ENCODE results near the gene GTPBP2. TPM values are rescaled to one million over a fixed set of nuclear protein-coding genes. Genes with fewer than 3 reads are reported as not detected.
"Not testable (repeated sequence)": the region's sequence is repeated elsewhere in the genome, so short reads cannot be mapped to it uniquely, and the experiment has no call there.

The GTPBP2 gene
- total and polyA plus RNA-seq, 2 donors (not counting 1 experiment from before 2014, with no cell fraction given) = 80.8 to 103 TPM

- H3K9ac ChIP-seq (ENCODE audit: low read length) = no peak overlapping the region
- no peak for DNase-seq
- Mint-ChIP-seq H3K27ac (no peak overlapping the region), H3K9me3 (ENCODE audit: insufficient read depth) (no peaks in the 10 kb centered on the region), H3K27me3 (no peaks in the 10 kb centered on the region), H3K4me3 (no peak overlapping the region), H3K4me1 (no peaks in the 10 kb centered on the region)
- no peaks in the 10 kb centered on the region for H3K9me3 ChIP-seq (ENCODE audit: control extremely low read depth in 1 of 3, control insufficient read depth in 2 of 3, insufficient read depth in 1 of 3, low read length in 2 of 3)
- no peaks in the 10 kb centered on the region for H3K27me3 ChIP-seq (replicated peaks in 1 of 4; ENCODE audit: control extremely low read depth in 1 of 4, control insufficient read depth in 3 of 4, insufficient read depth in 4 of 4, low read length in 3 of 4)
- peaks cover 7 to 44% of the 10 kb centered on the region in 2 experiments for H3K36me3 ChIP-seq (replicated peaks in 1 of 2; ENCODE audit: control extremely low read depth in 1 of 2, control insufficient read depth in 1 of 2, extremely low read depth in 1 of 2, insufficient read depth in 2 of 2, low read length in 1 of 2)
- H3K27ac ChIP-seq (ENCODE audit: low read length in 2 of 2) = no peak overlapping the region
- H3K4me2 ChIP-seq (replicated peaks; ENCODE audit: low read depth, low read length, poor library complexity, severe bottlenecking) = no peak overlapping the region
- H3K4me1 ChIP-seq (ENCODE audit: control insufficient read depth in 2 of 2, insufficient read depth in 2 of 2, low read length in 2 of 2) = no peaks in the 10 kb centered on the region
- no peak overlapping the region for H3K4me3 ChIP-seq (ENCODE audit: control extremely low read depth in 1 of 5, extremely low read depth in 1 of 5, insufficient read depth in 1 of 5, low read depth in 2 of 5, low read length in 4 of 5)
- intact Hi-C loops (cut with micrococcal nuclease) = no loop called here
- POLR2A ChIA-PET = interaction anchor here (0.6 kb wide), 1 partner anchor 11 kb away, joined by 8 read pairs; no protein-coding TSS in a partner anchor
- H3K79me2 ChIP-seq (ENCODE audit: control insufficient read depth, insufficient read depth, low read length) = peaks cover 54% of the 10 kb centered on the region
- no peak overlapping the region for H2AFZ ChIP-seq (ENCODE audit: insufficient read depth, low read depth, low read length, poor library complexity, severe bottlenecking)
- no peak for TF ChIP-seq CTCF (IDR thresholded peaks at IDR 0.05)
- no peak for TF ChIP-seq EZH2 (IDR thresholded peaks at IDR 0.05; ENCODE audit: borderline replicate concordance, insufficient read depth, low read depth, low read length, poor library complexity, severe bottlenecking)
- WGBS (ENCODE audit: insufficient coverage) = no CpG with 5 or more reads among the region's 1 CpG
- peaks cover 4% of the 10 kb centered on the region for H4K20me1 ChIP-seq (ENCODE audit: control insufficient read depth, insufficient read depth, low read length, poor library complexity, severe bottlenecking)
- ATAC-seq (ENCODE audit: low read depth) = no peak
- CTCF ChIA-PET = interaction anchor here (1.5 kb wide), 1 partner anchor 14 kb away, joined by 3 read pairs; no protein-coding TSS in a partner anchor
Observed at GRCh38 chr6:43593938-43594337, 35.1 kb downstream of the GTPBP2 start.

- no CpG with 5 or more reads among the region's 1 CpG for WGBS (ENCODE audit: insufficient coverage)
- intact Hi-C loops (cut with micrococcal nuclease); H3K27me3 Mint-ChIP-seq; H3K27ac Mint-ChIP-seq; H3K9me3 ChIP-seq (ENCODE audit: control extremely low read depth in 1 of 3, control insufficient read depth in 2 of 3, insufficient read depth in 1 of 3, low read length in 2 of 3); H3K27me3 ChIP-seq (replicated peaks in 1 of 4; ENCODE audit: control extremely low read depth in 1 of 4, control insufficient read depth in 3 of 4, insufficient read depth in 4 of 4, low read length in 3 of 4); H3K4me1 ChIP-seq (ENCODE audit: control insufficient read depth in 2 of 2, insufficient read depth in 2 of 2, low read length in 2 of 2); H3K4me3 ChIP-seq (ENCODE audit: control extremely low read depth in 1 of 5, extremely low read depth in 1 of 5, insufficient read depth in 1 of 5, low read depth in 2 of 5, low read length in 4 of 5); H3K27ac ChIP-seq (ENCODE audit: low read length in 2 of 2); H3K4me1 Mint-ChIP-seq; POLR2A ChIA-PET; H3K9me3 Mint-ChIP-seq (ENCODE audit: insufficient read depth); H3K4me2 ChIP-seq (replicated peaks; ENCODE audit: low read depth, low read length, poor library complexity, severe bottlenecking); CTCF ChIA-PET; H3K9ac ChIP-seq (ENCODE audit: low read length); H2AFZ ChIP-seq (ENCODE audit: insufficient read depth, low read depth, low read length, poor library complexity, severe bottlenecking); ATAC-seq (ENCODE audit: low read depth); H4K20me1 ChIP-seq (ENCODE audit: control insufficient read depth, insufficient read depth, low read length, poor library complexity, severe bottlenecking); H3K4me3 Mint-ChIP-seq; DNase-seq: not testable (repeated sequence)
- H3K79me2 ChIP-seq (ENCODE audit: control insufficient read depth, insufficient read depth, low read length) = peaks cover 62% of the 10 kb centered on the region
- H3K36me3 ChIP-seq (replicated peaks in 1 of 2; ENCODE audit: control extremely low read depth in 1 of 2, control insufficient read depth in 1 of 2, extremely low read depth in 1 of 2, insufficient read depth in 2 of 2, low read length in 1 of 2) = peaks cover 15 to 65% of the 10 kb centered on the region in 2 experiments
Observed at GRCh38 chr6:43589564-43589963, 39.5 kb downstream of the GTPBP2 start.
